Cardiac muscle cell (in vitro differentiated cells and primary cell): ENCODE data around the gene SLC13A4. TPM values are rescaled to one million over a fixed set of nuclear protein-coding genes. Genes with fewer than 3 reads are reported as not detected.
A peak's percentile ranks its signal among the peaks of the same experiment; 100 is the strongest.

Experiments
- DNase-seq, 2 donors: peaks; one replicate each; pipeline versions ENCODE4 v3.0.0 to v3.0.0-alpha.2; 2010 to 2017; ENCODE audit warnings: low read depth in 1 of 2, low spot score in 1 of 2
- H3K27ac ChIP-seq: fragments of 200-600 bp; sonication (generic); 2 replicates; pipeline ENCODE4 v1.5.1; 2016
- H3K27me3 ChIP-seq: fragments of 200-600 bp; sonication (generic); 2 replicates; pipeline ENCODE4 v1.6.0; 2016; ENCODE audit warnings: control low read depth
- H3K36me3 ChIP-seq: fragments of 200-600 bp; sonication (generic); 2 replicates; pipeline ENCODE4 v1.5.1; 2016; ENCODE audit warnings: control low read depth
- H3K4me1 ChIP-seq: fragments of 200-600 bp; sonication (generic); 2 replicates; pipeline ENCODE4 v1.8.1; 2017; ENCODE audit warnings: low read depth, mild to moderate bottlenecking, mixed run types
- H3K4me3 ChIP-seq: fragments of 200-600 bp; sonication (generic); 2 replicates; pipeline ENCODE4 v1.5.1; 2016; ENCODE audit warnings: mild to moderate bottlenecking
- H3K9me3 ChIP-seq: fragments of 200-600 bp; sonication (generic); 2 replicates; pipeline ENCODE4 v1.5.1; 2017; ENCODE audit warnings: low read depth, mild to moderate bottlenecking, control low read depth
- polyA plus RNA-seq: library from polyadenylated mRNA; unstranded; fragments of >200 nt; fragmentation: Nextera tagmentation; extraction: Ambion mirVana; gene quantifications from 2 replicates; pipeline ENCODE4 v1.2.1, GENCODE V29; 2016
- total RNA-seq: library from RNA; depleted of rRNA; stranded (reverse); fragments of >200 nt; gene quantifications from 2 replicates; pipeline ENCODE4 v1.2.3, GENCODE V29; 2016
- TF ChIP-seq, protein P1 (sequence below): IDR thresholded peaks from 2 replicates; pipeline ENCODE4 v1.5.1; 2012; ENCODE audit warnings: low read depth, mild to moderate bottlenecking, low read length

SLC13A4 gene
- total and polyA plus RNA-seq, 2 experiments from 2014 or later = 0.12 to 3.9 TPM

DNA sequence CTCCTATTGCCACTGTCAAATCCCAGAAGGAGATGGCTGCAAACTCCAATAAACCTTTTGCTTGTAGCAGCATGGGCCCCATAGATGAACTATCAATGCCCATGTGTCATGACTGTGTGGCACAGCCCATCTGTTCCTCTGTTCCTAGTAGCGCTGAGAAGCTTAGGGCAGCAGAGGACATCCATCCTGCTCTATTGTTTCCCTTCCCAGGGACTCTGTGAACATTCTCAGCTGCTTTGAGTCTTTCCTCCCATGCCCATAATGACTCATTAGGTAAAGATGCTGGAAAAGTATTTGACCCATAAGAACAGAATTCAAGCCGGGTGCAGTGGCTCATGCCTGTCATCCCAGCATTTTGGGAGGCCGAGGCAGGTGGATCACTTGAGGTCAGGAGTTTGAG is 37.4 kb downstream of the SLC13A4 start:
- Histone ChIP-seq H3K4me1 (peaks cover 12% of the 10 kb centered on the region), H3K27me3 (no peaks in the 10 kb centered on the region), H3K36me3 (peaks cover 11% of the 10 kb centered on the region), H3K9me3 (no peaks in the 10 kb centered on the region), H3K4me3 (no peak overlapping the region), H3K27ac (no peak overlapping the region)
- TF ChIP-seq, protein P1, sequence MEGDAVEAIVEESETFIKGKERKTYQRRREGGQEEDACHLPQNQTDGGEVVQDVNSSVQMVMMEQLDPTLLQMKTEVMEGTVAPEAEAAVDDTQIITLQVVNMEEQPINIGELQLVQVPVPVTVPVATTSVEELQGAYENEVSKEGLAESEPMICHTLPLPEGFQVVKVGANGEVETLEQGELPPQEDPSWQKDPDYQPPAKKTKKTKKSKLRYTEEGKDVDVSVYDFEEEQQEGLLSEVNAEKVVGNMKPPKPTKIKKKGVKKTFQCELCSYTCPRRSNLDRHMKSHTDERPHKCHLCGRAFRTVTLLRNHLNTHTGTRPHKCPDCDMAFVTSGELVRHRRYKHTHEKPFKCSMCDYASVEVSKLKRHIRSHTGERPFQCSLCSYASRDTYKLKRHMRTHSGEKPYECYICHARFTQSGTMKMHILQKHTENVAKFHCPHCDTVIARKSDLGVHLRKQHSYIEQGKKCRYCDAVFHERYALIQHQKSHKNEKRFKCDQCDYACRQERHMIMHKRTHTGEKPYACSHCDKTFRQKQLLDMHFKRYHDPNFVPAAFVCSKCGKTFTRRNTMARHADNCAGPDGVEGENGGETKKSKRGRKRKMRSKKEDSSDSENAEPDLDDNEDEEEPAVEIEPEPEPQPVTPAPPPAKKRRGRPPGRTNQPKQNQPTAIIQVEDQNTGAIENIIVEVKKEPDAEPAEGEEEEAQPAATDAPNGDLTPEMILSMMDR = no peak
- DNase-seq = no peak

DNA sequence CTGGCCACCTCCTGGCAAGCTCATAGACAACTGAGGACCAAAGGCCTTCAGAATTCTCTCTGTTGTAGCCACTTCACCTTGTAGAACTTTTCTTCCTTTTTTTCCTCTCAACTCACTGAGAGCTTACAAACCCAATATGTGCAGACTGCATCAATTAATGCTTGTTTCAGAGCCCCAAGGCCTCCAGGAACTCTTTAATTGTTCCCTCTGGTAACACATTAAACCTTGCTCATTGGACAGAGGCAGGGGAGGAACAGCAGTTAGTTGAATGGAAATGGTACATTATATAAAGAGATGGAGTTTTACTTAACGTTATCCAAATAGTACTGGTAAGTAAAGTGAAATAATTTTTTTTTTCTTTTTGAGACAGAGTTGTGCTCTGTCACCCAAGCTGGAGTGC is 40.5 kb downstream of the SLC13A4 start:
- no peak overlapping the region for H3K4me3 ChIP-seq
- no peak for DNase-seq
- peaks cover 10% of the 10 kb centered on the region for H3K4me1 ChIP-seq
- no peaks in the 10 kb centered on the region for H3K9me3 ChIP-seq
- peaks cover 11% of the 10 kb centered on the region for H3K36me3 ChIP-seq
- TF ChIP-seq, protein P1 = no peak
- no peaks in the 10 kb centered on the region for H3K27me3 ChIP-seq
- no peak overlapping the region for H3K27ac ChIP-seq

DNA sequence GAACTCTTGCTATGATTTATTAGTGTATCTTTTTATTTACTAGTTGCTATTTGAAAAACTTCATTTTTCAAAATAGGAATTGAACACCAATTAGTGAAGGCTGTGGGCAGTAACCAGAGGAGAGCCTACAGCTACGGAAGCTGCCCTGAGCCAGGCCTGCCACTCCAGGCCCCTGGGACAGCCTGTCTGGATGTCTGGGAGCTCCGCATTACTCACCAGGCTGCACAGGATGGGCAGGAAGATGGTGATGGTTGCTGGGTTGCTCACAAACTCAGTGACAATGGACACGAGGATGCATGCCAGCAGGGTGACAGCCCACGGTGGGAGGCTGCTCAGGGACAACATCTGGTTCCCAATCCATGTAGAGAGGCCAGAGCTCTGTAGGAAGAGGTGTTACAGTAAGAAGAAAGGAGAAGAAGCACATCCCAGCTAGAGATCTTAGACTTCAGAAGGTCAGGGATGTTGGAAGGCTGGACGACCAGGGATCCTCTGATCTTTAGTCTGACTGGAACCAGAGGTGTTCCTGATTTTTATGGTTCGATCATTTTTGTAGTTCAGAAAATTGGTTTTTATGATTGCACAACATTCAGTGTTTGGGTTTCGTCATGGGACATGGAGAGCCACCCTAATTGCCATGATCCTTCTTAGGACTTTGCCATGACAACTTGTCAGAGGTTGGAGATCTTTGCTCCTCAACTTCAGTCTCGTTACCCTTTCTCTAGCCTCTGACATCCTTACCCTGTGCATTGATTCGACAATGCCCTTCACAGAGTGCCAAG is 42.5 kb downstream of the SLC13A4 start:
- DNase-seq = no peak

DNA sequence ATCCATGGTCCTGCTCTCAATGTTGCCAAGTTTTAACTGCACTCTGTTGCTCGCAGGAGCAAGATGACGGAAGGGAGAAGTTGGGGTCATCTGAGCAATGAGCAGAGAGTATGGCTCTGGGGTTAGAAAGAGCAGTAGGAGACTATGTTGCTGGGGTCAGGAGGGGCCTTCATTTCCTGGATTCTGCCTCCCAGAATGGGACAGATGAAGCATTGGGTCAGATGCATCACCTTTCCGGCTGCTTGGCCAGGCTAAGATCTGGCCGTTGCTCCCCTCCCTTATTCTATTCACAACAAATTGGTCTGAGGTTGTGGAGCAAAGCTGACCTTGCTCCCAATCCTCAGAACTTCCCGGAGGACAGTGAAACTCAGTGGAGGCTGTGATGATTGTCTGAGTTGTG is 43.3 kb downstream of the SLC13A4 start:
- Histone ChIP-seq H3K4me3 (no peak overlapping the region), H3K9me3 (no peaks in the 10 kb centered on the region), H3K27me3 (no peaks in the 10 kb centered on the region), H3K27ac (no peak overlapping the region), H3K36me3 (peaks cover 11% of the 10 kb centered on the region), H3K4me1 (peaks cover 22% of the 10 kb centered on the region)
- TF ChIP-seq, protein P1 = no peak
- no peak for DNase-seq

More for the DNA sequence above, 42.5 kb downstream of the SLC13A4 start:
- peaks cover 22% of the 10 kb centered on the region for H3K4me1 ChIP-seq
- TF ChIP-seq, protein P1 = no peak
- H3K36me3 ChIP-seq = peaks cover 11% of the 10 kb centered on the region
- H3K27ac ChIP-seq = no peak overlapping the region
- no peaks in the 10 kb centered on the region for H3K27me3 ChIP-seq
- H3K9me3 ChIP-seq = no peaks in the 10 kb centered on the region
- no peak overlapping the region for H3K4me3 ChIP-seq

DNA sequence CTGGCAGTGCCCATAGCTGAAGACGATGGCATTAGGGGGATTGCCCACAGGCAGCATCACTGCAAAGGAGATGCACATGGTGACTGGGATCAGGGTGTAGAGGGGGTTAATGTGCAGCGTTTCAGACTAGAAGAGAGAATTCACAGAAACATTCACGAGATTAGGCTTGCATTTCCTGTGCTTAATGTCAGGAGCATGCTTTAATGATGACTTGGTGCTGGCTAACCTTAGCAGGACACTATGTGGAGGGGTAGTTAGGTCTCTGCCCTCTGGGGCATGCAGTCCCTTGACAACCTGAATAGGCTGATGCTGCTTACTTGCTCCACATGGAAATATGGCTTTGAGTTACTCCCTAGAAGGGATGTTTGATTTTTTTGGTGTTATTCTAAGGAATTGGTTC is 43.9 kb downstream of the SLC13A4 start:
- no peak overlapping the region for H3K27ac ChIP-seq
- no peaks in the 10 kb centered on the region for H3K27me3 ChIP-seq
- DNase-seq = peak in 1 of 2 donors; percentile 51
- TF ChIP-seq, protein P1 = no peak
- peaks cover 22% of the 10 kb centered on the region for H3K4me1 ChIP-seq
- H3K4me3 ChIP-seq = no peak overlapping the region
- H3K9me3 ChIP-seq = no peaks in the 10 kb centered on the region
- peaks cover 6% of the 10 kb centered on the region for H3K36me3 ChIP-seq
